Peyer's patch (tissue), 4 donors: ENCODE results near the gene CCL27.

ENCODE experiments used
- CTCF ChIP-seq, 6 experiments: fragments of 450-650 bp in 4 of 6; fragments of 200-600 bp in 2 of 6; sonication (generic) in 1 of 6; IDR thresholded peaks; one replicate each; pipeline ENCODE4 v1.5.1; 2017 to 2019; ENCODE audit warnings: antibody characterized with exemption in 6 of 6, mild to moderate bottlenecking in 3 of 6, moderate library complexity in 1 of 6
- POLR2A ChIP-seq, 2 donors: fragments of 450-650 bp; IDR thresholded peaks; one replicate each; pipeline ENCODE4 v1.5.1; 2017; ENCODE audit warnings: antibody characterized with exemption in 2 of 2, mild to moderate bottlenecking in 2 of 2, moderate library complexity in 2 of 2

- TF ChIP-seq CTCF (IDR thresholded peaks at IDR 0.05): no peak
- no peak for TF ChIP-seq POLR2A (IDR thresholded peaks at IDR 0.05)
Observed at GRCh38 chr9:34629491-34629808, 33.0 kb downstream of the CCL27 start.
